HL-60/S4 treated with phorbol 12-myristate 13-acetate at 8.2 ng/mL for 4 days and 3 days (cell line): ENCODE results near the gene TPPP.

Source experiments
- in situ Hi-C: fragments of 300-500 bp; cut with MboI; formaldehyde crosslinking; loops from 2 replicates; pipeline ENCODE4 v1.15.0; 2022; ENCODE audit warnings: low sequenced_read_pairs

Gene TPPP

GRCh38 chr5:647311-647710 lies 45.8 kb downstream of the TPPP start:
- in situ Hi-C loops: no loop called here

- in situ Hi-C loops: no loop called here
Observed at GRCh38 chr5:646396-647201, 46.6 kb downstream of the TPPP start.

- in situ Hi-C loops: no loop called here
Observed at GRCh38 chr5:645421-645820, 47.7 kb downstream of the TPPP start.

GRCh38 chr5:644971-645370 lies 48.2 kb downstream of the TPPP start:
- in situ Hi-C loops: no loop called here

GRCh38 chr5:644509-644908 lies 48.6 kb downstream of the TPPP start:
- in situ Hi-C loops: no loop called here

- in situ Hi-C loops: no loop called here
Observed at GRCh38 chr5:643811-644271, 49.3 kb downstream of the TPPP start.

GRCh38 chr5:643351-643801 lies 49.8 kb downstream of the TPPP start:
- in situ Hi-C loops: no loop called here

GRCh38 chr5:642481-642880 lies 50.7 kb downstream of the TPPP start:
- in situ Hi-C loops: no loop called here

- in situ Hi-C loops: no loop called here
Observed at GRCh38 chr5:641331-641765, 51.8 kb downstream of the TPPP start.

GRCh38 chr5:640461-641330 lies 52.5 kb downstream of the TPPP start:
- in situ Hi-C loops: no loop called here

GRCh38 chr5:639584-640213 lies 53.5 kb downstream of the TPPP start:
- in situ Hi-C loops: no loop called here

GRCh38 chr5:639253-639530 lies 54.0 kb downstream of the TPPP start:
- in situ Hi-C loops: no loop called here

GRCh38 chr5:638501-639252 lies 54.5 kb downstream of the TPPP start:
- in situ Hi-C loops: no loop called here

- in situ Hi-C loops: no loop called here
Observed at GRCh38 chr5:637581-638450, 55.3 kb downstream of the TPPP start.

GRCh38 chr5:636951-637350 lies 56.2 kb downstream of the TPPP start:
- in situ Hi-C loops: no loop called here

GRCh38 chr5:635306-636055 lies 57.7 kb downstream of the TPPP start:
- in situ Hi-C loops: no loop called here

GRCh38 chr5:634191-634590 lies 59.0 kb downstream of the TPPP start:
- in situ Hi-C loops: no loop called here

GRCh38 chr5:633501-633955 lies 59.6 kb downstream of the TPPP start:
- in situ Hi-C loops: no loop called here
